M059J (cell line): ENCODE data around the gene ASH1L. TPM values are rescaled to one million over a fixed set of nuclear protein-coding genes. Genes with fewer than 3 reads are reported as not detected.
"Not testable (repeated sequence)": the region's sequence is repeated elsewhere in the genome, so short reads cannot be mapped to it uniquely, and the experiment has no call there.

ENCODE experiments used
- DNase-seq: peaks from one replicate; pipeline ENCODE4 v3.0.0-alpha.2; 2012; ENCODE audit warnings: low read depth
- total RNA-seq: library from RNA; depleted of rRNA; stranded (reverse); fragments of >200 nt; shearing (Covaris generic); gene quantifications from 2 replicates; pipeline ENCODE4 v1.2.3, GENCODE V29; 2014; rRNA removed

ASH1L gene, protein sequence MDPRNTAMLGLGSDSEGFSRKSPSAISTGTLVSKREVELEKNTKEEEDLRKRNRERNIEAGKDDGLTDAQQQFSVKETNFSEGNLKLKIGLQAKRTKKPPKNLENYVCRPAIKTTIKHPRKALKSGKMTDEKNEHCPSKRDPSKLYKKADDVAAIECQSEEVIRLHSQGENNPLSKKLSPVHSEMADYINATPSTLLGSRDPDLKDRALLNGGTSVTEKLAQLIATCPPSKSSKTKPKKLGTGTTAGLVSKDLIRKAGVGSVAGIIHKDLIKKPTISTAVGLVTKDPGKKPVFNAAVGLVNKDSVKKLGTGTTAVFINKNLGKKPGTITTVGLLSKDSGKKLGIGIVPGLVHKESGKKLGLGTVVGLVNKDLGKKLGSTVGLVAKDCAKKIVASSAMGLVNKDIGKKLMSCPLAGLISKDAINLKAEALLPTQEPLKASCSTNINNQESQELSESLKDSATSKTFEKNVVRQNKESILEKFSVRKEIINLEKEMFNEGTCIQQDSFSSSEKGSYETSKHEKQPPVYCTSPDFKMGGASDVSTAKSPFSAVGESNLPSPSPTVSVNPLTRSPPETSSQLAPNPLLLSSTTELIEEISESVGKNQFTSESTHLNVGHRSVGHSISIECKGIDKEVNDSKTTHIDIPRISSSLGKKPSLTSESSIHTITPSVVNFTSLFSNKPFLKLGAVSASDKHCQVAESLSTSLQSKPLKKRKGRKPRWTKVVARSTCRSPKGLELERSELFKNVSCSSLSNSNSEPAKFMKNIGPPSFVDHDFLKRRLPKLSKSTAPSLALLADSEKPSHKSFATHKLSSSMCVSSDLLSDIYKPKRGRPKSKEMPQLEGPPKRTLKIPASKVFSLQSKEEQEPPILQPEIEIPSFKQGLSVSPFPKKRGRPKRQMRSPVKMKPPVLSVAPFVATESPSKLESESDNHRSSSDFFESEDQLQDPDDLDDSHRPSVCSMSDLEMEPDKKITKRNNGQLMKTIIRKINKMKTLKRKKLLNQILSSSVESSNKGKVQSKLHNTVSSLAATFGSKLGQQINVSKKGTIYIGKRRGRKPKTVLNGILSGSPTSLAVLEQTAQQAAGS (N-terminal part only)
- total RNA-seq = 12.4 and 23.4 TPM in 2 replicates

- DNase-seq = peak; percentile 88
These were observed at the start of gene ASH1L for GRCh38 chr1:155562581-155563376. Gene ASH1L (minus strand): TSS chr1:155562803. CDS start chr1:155521519, 41,284 bp downstream.

DNA sequence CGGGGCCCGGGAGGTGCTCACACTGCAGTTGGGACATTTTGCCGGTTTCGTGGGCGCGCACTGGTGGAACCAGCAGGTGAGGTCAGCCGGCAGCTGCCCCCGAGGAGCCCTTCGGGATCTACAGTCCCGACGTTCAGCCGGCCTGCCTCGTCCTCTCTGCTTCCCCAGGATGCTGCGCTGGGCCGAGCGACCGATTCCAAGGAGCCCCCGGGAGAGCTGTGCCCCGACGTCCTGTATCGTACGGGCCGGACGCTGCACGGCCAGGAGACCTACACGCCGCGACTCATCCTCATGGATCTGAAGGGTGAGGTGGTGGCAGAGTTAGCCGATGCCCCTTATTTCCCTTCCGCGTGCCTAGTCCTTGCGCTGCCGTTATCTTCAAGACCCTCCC is 47.6 kb upstream of the ASH1L start:
- not testable (repeated sequence) for DNase-seq

- DNase-seq = peak; percentile 98
These were observed 47.1 kb upstream of the ASH1L start, which contains the start of gene MSTO1 for GRCh38 chr1:155609515-155610256. Gene MSTO1 (plus strand): TSS chr1:155610218. CDS start chr1:155610249, 31 bp downstream.

DNA sequence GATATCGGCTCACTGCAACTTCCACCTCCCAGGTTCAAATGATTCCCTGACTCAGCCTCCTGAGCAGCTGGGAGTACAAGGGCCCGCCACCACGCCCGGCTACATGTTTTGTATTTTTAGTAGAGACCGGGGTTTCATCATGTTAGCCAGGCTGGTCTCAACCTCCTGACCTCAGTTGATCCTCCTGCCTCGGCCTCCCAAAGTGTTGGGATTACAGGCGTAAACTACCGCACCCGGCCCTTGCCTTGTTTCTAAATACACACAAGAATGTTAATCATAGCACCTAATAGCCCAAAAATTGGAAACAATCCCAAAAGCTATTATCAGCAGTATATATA is 46.3 kb upstream of the ASH1L start:
- no peak for DNase-seq

DNA sequence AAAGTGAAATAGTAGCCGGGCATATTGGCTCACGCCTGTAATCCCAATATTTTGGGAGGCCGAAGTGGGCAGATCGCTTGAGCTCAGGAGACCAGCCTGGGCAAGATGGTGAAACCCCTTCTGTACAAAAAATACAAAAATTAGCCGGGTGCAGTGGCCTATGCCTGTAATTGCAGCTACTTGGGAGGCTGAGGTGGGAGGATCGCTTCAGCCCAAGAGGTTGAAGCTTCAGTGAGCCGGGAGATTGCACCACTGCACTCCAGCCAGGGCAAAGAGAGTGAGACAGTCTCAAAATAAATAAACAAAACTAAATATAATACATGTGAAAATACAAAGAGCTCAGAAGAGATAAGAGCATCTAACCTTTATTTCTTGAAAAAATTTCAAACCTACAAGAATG is 45.1 kb upstream of the ASH1L start:
- peak; percentile 31 for DNase-seq

DNA sequence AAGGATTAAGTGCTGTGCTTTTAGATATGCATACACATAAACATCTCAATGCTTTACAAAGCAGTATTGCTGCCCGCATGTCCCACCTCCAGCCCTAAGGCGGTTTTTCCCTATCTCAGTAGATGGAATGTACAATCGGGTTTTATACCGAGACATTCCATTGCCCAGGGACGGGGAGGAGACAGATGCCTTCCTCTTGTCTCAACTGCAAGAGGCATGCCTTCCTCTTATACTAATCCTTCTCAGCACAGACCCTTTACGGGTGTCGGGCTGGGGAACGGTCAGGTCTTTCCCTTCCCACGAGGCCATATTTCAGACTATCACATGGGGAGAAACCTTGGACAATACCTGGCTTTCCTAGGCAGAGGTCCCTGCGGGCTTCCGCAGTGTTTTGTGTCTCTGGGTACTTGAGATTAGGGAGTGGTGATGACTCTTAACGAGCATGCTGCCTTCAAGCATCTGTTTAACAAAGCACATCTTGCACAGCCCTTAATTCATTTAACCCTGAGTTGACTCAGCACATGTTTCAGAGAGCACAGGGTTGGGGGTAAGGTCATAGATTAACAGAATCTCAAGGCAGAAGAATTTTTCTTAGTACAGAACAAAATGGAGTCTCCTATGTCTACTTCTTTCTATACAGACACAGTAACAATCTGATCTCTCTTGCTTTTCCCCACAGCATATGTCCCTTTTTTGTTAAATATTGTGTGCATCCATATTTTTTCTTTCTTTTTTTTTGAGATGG is 37.4 kb upstream of the ASH1L start:
- DNase-seq = not testable (repeated sequence)

GRCh38 chr1:155598842-155599331 is 36.3 kb upstream of the ASH1L start:
- no peak for DNase-seq

DNA sequence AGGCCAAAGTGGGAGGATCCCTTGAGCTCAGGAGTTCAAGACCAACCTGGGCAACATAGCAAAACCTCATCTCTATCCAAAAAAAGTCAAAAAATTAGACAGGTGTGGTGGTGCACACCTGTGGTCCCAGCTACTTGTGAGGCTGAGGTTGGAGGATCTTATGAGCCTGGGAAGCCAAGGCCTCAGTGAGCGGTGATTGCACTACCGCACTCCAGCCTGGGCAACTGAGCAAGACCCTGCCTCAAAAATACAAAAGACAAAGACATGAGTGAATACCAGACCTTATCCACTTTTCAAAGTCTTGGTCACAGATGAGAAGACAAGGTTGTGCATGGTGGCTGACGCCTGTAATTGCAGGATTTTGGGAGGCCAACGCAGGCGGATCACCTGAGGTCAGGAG is 34.3 kb upstream of the ASH1L start:
- no peak for DNase-seq

- DNase-seq = not testable (repeated sequence)
These were observed 33.4 kb upstream of the ASH1L start for GRCh38 chr1:155595877-155596474.

- peak; percentile 65 for DNase-seq
These were observed 29.2 kb upstream of the ASH1L start for GRCh38 chr1:155591770-155592169.

GRCh38 chr1:155590516-155591247 is 28.1 kb upstream of the ASH1L start:
- not testable (repeated sequence) for DNase-seq

GRCh38 chr1:155589282-155589681 is 26.7 kb upstream of the ASH1L start:
- not testable (repeated sequence) for DNase-seq

- not testable (repeated sequence) for DNase-seq
These were observed 21.2 kb upstream of the ASH1L start for GRCh38 chr1:155583846-155584245.

GRCh38 chr1:155575608-155576007 is 13.0 kb upstream of the ASH1L start:
- not testable (repeated sequence) for DNase-seq

DNA sequence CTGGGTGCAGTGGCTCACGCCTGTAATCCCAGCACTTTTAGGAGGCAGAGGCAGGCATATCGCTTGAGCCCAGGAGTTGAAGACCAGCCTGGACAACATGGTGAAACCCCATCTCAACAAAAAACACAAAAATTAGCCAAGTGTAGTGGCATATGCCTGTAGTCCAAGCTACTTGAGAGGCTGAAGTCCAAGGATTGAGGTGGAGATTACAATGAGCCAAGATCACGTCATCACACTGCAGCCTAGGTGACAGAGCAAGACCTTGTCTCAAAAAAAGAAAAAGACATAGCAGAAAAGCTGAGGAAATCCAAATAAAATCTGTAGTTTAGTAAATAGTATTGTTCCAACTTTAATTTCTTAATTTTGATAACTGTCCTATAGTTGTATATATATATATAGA is 11.5 kb upstream of the ASH1L start:
- DNase-seq = no peak

GRCh38 chr1:155570593-155570990 is 8.0 kb upstream of the ASH1L start:
- no peak for DNase-seq

DNA sequence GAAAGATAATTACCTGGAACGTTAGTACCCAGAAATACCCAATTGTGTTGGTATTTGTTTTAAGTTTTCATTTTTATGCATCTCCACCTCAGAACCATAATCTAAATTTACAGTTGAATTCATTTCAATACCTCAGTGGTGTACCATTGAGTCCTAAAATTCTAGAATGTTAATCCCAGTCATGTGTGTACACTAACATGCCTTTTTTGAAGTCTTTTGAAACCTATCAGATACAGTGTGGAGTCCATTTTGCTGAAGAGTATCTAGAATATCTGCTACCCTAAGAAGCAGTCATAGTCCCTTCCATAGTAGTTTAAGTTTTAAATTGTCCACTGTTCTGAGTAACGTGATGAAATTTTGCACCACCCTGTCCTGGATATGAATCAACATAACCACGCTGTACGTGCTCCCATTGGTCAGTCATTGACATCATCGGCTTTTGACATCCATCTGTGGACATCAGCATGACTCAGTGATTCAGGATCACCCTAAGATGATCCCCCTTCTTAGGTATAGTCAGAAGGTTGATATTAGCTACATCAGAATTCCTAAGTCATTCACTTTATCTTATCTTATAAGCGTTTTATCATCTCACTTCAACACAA is 7.5 kb upstream of the ASH1L start:
- DNase-seq = peak; percentile 12

GRCh38 chr1:155563377-155564022 is 897 bp upstream of the ASH1L start:
- DNase-seq = peak; percentile 25
